Measurements from ENCODE around the gene OSBPL10.

- TF ChIP-seq, protein P1, sequence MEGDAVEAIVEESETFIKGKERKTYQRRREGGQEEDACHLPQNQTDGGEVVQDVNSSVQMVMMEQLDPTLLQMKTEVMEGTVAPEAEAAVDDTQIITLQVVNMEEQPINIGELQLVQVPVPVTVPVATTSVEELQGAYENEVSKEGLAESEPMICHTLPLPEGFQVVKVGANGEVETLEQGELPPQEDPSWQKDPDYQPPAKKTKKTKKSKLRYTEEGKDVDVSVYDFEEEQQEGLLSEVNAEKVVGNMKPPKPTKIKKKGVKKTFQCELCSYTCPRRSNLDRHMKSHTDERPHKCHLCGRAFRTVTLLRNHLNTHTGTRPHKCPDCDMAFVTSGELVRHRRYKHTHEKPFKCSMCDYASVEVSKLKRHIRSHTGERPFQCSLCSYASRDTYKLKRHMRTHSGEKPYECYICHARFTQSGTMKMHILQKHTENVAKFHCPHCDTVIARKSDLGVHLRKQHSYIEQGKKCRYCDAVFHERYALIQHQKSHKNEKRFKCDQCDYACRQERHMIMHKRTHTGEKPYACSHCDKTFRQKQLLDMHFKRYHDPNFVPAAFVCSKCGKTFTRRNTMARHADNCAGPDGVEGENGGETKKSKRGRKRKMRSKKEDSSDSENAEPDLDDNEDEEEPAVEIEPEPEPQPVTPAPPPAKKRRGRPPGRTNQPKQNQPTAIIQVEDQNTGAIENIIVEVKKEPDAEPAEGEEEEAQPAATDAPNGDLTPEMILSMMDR (IDR thresholded peaks at IDR 0.05; ENCODE audit: low read depth, low read length) = no peak
- no peak for TF ChIP-seq EZH2phosphoT487 (IDR thresholded peaks at IDR 0.05; ENCODE audit: low read depth)
Observed at GRCh38 chr3:31635545-31635944, 345.5 kb downstream of the OSBPL10 start.
